Sigmoid colon (tissue), 7 donors: ENCODE measurements around the gene TTC39B. TPM values are rescaled to one million over a fixed set of nuclear protein-coding genes. Genes with fewer than 3 reads are reported as not detected.

Experiments used
- DNase-seq: peaks from one replicate; pipeline ENCODE4 v3.0.0-alpha.2; 2019
- H3K27ac ChIP-seq, 4 donors: fragments of 200-600 bp; sonication (generic); one replicate each; pipeline ENCODE4 v1.5.1; 2016 to 2019; ENCODE audit warnings: mild to moderate bottlenecking in 1 of 4
- H3K27me3 ChIP-seq, 3 donors: fragments of 200-600 bp; sonication (generic); one replicate each; pipeline ENCODE4 v1.5.1; 2019; ENCODE audit warnings: mild to moderate bottlenecking in 1 of 3
- H3K36me3 ChIP-seq, 4 donors: fragments of 200-600 bp; sonication (generic); one replicate each; pipeline ENCODE4 v1.5.1; 2016 to 2019
- H3K4me1 ChIP-seq, 4 donors: fragments of 200-600 bp; sonication (generic); one replicate each; pipeline ENCODE4 v1.5.1; 2017 to 2019
- H3K4me3 ChIP-seq, 4 donors: fragments of 200-600 bp; sonication (generic); one replicate each; pipeline ENCODE4 v1.5.1; 2017 to 2019; ENCODE audit warnings: mild to moderate bottlenecking in 2 of 4, moderate library complexity in 1 of 4
- H3K9me3 ChIP-seq, 4 donors: fragments of 200-600 bp in 3 of 4; sonication (generic) in 3 of 4; one replicate each; pipeline versions ENCODE4 v1.5.1 to v1.6.1; 2013 to 2019
- EP300 ChIP-seq, 4 donors: sonication (generic); formaldehyde crosslinking; IDR thresholded peaks; one replicate each; pipeline ENCODE4 v1.6.1; 2017; ENCODE audit warnings: antibody characterized with exemption in 4 of 4
- POLR2A ChIP-seq, 2 donors: fragments of 450-650 bp; IDR thresholded peaks; one replicate each; pipeline ENCODE4 v1.6.1; 2016; ENCODE audit warnings: antibody characterized with exemption in 2 of 2, mild to moderate bottlenecking in 2 of 2, moderate library complexity in 2 of 2
- POLR2AphosphoS5 ChIP-seq, 4 donors: sonication (generic); formaldehyde crosslinking; IDR thresholded peaks; one replicate each; pipeline ENCODE4 v1.6.1; 2017; ENCODE audit warnings: antibody characterized with exemption in 4 of 4
- WGBS, 2 donors: extraction: QIAGEN DNeasy Blood & Tissue Kit; methylation state at CpG; one replicate each; pipeline ENCODE4 v1.1.7; 2013; 5-methylcytosine and 5-hydroxymethylcytosine counted together
- intact Hi-C: fragments of 100-400 bp; cut with DNase I; formaldehyde crosslinking; loops from one replicate; pipeline ENCODE4 v1.15.1; 2023
- polyA plus RNA-seq, 3 donors: library from polyadenylated mRNA; stranded (reverse); fragments of 200-250 nt; gene quantifications; one replicate each; pipeline ENCODE4 v1.2.3, GENCODE V29; 2013
- total RNA-seq, 4 donors: library from RNA; depleted of rRNA; stranded (reverse); fragments of >200 nt; gene quantifications; one replicate each; pipeline ENCODE4 v1.1.0, GENCODE V29; 2016
- TF ChIP-seq, protein P1 (sequence below), 4 experiments: fragments of 450-650 bp in 3 of 4; fragments of 200-600 bp in 1 of 4; IDR thresholded peaks; one replicate each; pipeline ENCODE4 v1.5.1; 2016 to 2019; ENCODE audit warnings: antibody characterized with exemption in 4 of 4, mild to moderate bottlenecking in 3 of 4, moderate library complexity in 2 of 4
- donor health status: healthy with polysubstance abuse.
- donor health status: Bipolar disorder and iron deficiency.
- donor health status: healthy.

Gene TTC39B
- total and polyA plus RNA-seq, 7 donors: 4.2 to 15.8 (median 9.1) TPM

DNA sequence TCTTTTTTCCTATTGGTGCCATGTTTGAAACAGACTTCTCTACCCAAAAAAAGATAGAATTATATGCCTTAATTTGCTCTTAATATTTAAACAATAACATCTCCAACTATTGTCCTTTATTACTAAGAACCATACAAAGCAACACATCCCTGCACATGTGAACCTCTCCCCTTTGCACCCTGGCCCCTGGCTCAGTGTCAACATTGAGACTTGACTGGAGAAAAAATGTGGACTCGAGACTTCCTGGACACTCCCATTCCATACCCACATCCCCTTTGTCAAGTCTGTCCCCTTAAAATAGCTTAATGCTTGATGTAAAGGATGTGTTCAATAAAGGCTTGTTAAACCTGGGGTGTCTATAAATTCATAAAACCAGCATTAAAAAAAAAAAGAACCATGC lies 53.2 kb downstream of the TTC39B start:
- TF ChIP-seq POLR2AphosphoS5 (IDR thresholded peaks at IDR 0.05) (no peak), POLR2A (IDR thresholded peaks at IDR 0.05) (no peak), EP300 (IDR thresholded peaks at IDR 0.05) (no peak)
- TF ChIP-seq, protein P1, sequence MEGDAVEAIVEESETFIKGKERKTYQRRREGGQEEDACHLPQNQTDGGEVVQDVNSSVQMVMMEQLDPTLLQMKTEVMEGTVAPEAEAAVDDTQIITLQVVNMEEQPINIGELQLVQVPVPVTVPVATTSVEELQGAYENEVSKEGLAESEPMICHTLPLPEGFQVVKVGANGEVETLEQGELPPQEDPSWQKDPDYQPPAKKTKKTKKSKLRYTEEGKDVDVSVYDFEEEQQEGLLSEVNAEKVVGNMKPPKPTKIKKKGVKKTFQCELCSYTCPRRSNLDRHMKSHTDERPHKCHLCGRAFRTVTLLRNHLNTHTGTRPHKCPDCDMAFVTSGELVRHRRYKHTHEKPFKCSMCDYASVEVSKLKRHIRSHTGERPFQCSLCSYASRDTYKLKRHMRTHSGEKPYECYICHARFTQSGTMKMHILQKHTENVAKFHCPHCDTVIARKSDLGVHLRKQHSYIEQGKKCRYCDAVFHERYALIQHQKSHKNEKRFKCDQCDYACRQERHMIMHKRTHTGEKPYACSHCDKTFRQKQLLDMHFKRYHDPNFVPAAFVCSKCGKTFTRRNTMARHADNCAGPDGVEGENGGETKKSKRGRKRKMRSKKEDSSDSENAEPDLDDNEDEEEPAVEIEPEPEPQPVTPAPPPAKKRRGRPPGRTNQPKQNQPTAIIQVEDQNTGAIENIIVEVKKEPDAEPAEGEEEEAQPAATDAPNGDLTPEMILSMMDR (IDR thresholded peaks at IDR 0.05): no peak
- no peaks in the 10 kb centered on the region for H3K9me3 ChIP-seq
- no peak for DNase-seq
- no peaks in the 10 kb centered on the region for H3K27me3 ChIP-seq
- no peak overlapping the region for H3K27ac ChIP-seq
- WGBS, 2 donors: 13 to 62% methylated on average over 1 of the region's 1 CpG
- no peaks in the 10 kb centered on the region for H3K36me3 ChIP-seq
- H3K4me3 ChIP-seq: no peak overlapping the region
- H3K4me1 ChIP-seq: peaks cover 0 to 9% (median 4%) of the 10 kb centered on the region in 4 donors
- intact Hi-C loops: no loop called here

DNA sequence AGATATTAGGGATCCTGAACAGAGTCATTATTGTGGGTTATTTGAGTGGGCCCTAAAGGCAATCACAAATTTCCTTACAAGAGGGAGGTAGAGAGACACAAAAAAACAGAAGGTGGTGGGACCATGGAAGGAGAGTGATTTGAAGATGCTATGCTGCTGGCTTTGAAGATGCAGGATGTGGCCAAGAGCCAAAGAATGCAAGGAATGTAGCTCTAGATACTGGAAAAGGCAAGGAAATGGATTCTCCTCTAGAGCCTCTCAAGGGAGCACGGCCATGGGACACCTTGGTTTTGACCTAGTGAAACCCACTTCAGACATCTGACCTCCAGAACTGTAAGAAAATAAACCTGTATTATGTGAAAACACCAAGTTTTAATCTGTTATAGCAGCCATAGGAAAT lies 53.8 kb downstream of the TTC39B start:
- intact Hi-C loops: no loop called here
- WGBS, 2 donors: 84 to 94% methylated on average over 1 of the region's 1 CpG
- Histone ChIP-seq H3K4me1 (peaks cover 0 to 13% (median 4%) of the 10 kb centered on the region in 4 donors), H3K9me3 (no peaks in the 10 kb centered on the region), H3K4me3 (no peak overlapping the region), H3K36me3 (no peaks in the 10 kb centered on the region), H3K27me3 (no peaks in the 10 kb centered on the region), H3K27ac (no peak overlapping the region)
- TF ChIP-seq POLR2AphosphoS5 (IDR thresholded peaks at IDR 0.05) (no peak), POLR2A (IDR thresholded peaks at IDR 0.05) (no peak), EP300 (IDR thresholded peaks at IDR 0.05) (no peak)
- TF ChIP-seq, protein P1 (IDR thresholded peaks at IDR 0.05): no peak
- no peak for DNase-seq

DNA sequence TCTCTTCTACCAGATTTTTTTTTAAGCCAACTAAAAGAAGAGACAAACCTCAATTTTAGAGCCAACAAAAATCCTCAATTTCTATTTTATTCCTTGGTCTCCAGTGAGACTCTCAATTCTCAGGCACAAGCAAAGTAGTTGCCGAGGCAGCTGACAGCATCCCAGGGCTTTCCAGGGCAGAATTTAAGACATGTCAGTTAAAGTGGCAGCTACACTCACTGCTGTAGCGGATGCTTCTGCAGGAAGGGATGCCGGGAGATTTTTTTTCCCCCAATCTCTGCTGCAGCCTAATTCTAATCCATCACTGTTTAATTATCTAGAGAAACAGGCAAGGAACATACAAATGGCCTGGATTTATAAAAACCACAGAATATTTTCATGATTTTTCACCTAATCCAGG lies 57.0 kb downstream of the TTC39B start:
- H3K27ac ChIP-seq: peak overlapping the region in 3 of 4 donors; percentile 17 to 37 (median 29)
- TF ChIP-seq EP300 (IDR thresholded peaks at IDR 0.05): no peak
- no peak for TF ChIP-seq POLR2A (IDR thresholded peaks at IDR 0.05)
- TF ChIP-seq, protein P1 (IDR thresholded peaks at IDR 0.05): no peak
- no peak for TF ChIP-seq POLR2AphosphoS5 (IDR thresholded peaks at IDR 0.05)
- intact Hi-C loops: no loop called here

DNA sequence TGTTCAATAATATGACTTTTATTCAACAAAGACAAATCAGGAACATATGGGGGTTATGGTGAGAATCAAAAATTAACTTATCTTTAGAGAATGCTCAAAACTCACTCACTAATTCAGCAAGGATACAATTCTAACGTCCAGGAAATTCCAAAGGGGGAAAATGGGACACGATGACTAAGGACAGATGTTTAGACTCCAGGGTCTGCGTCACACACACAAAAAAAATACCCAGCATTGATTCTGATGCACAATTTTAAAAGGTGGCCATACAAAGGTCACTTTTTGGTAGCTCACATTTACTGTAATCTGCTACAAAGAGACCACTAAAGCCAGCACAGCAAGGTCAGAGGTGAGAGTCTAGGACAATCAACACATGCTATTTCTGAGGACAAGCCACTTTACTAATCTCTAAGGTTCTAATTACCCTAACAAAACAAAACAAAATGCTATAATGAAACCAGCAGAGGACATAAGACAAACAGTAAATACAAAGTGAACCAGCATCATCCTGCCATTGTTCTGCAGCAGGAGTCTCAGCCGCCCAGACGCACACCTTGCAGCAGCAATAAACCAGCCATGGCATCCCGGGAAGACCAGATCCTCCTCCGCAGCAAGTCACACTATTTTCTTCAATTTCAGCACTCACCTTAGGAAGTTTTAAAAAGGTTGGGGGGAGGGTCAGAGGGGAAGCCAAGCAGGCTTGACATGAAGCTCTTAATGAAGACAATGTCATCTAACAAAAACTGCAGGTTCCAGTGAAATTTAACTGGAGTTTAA lies 57.8 kb downstream of the TTC39B start:
- no peaks in the 10 kb centered on the region for H3K9me3 ChIP-seq
- peaks cover 0 to 19% (median 7%) of the 10 kb centered on the region in 4 donors for H3K4me1 ChIP-seq
- H3K27ac ChIP-seq: peak overlapping the region in 3 of 4 donors; percentile 17 to 37 (median 29)
- H3K4me3 ChIP-seq: no peak overlapping the region
- no peaks in the 10 kb centered on the region for H3K27me3 ChIP-seq
- intact Hi-C loops: no loop called here
- no peak for DNase-seq
- WGBS, 2 donors: 80 to 81% methylated on average over 7 of the region's 7 CpGs
- no peaks in the 10 kb centered on the region for H3K36me3 ChIP-seq
- no peak for TF ChIP-seq POLR2A (IDR thresholded peaks at IDR 0.05)
- TF ChIP-seq POLR2AphosphoS5 (IDR thresholded peaks at IDR 0.05): peak in 1 of 4 donors; percentile 11

More for the DNA sequence above, 57.0 kb downstream of the TTC39B start:
- 80 to 87% methylated on average over 3 of the region's 3 CpGs for WGBS, 2 donors
- no peaks in the 10 kb centered on the region for H3K9me3 ChIP-seq
- no peak for DNase-seq
- peaks cover 0 to 18% (median 6%) of the 10 kb centered on the region in 4 donors for H3K4me1 ChIP-seq
- no peak overlapping the region for H3K4me3 ChIP-seq
- H3K27me3 ChIP-seq: no peaks in the 10 kb centered on the region
- no peaks in the 10 kb centered on the region for H3K36me3 ChIP-seq

DNA sequence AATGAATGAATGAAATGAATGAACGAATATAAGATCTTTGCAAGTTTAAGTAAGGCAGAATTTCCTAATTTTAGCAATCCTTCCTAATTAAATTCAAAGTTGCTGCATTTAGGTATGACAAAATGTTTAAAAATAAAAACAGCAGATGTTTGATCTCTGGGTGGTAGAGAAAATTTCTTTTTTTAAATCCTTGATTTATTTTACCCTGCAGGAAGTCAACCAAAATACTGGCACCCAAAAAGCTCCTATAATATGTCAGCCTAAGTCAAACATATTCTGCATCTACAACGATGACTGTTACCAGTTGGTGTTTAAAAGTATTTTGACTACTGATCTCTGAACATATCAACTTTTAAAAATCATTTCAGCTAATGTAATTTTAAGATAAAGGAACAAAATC lies 58.4 kb downstream of the TTC39B start:
- 81 to 89% methylated on average over 2 of the region's 2 CpGs for WGBS, 2 donors
- H3K36me3 ChIP-seq: no peaks in the 10 kb centered on the region
- H3K4me1 ChIP-seq: peaks cover 0 to 25% (median 12%) of the 10 kb centered on the region in 4 donors
- H3K9me3 ChIP-seq: no peaks in the 10 kb centered on the region
- no peaks in the 10 kb centered on the region for H3K27me3 ChIP-seq
- TF ChIP-seq POLR2A (IDR thresholded peaks at IDR 0.05) (no peak), POLR2AphosphoS5 (IDR thresholded peaks at IDR 0.05) (no peak), EP300 (IDR thresholded peaks at IDR 0.05) (no peak)
- TF ChIP-seq, protein P1 (IDR thresholded peaks at IDR 0.05): no peak
- DNase-seq: no peak
- no peak overlapping the region for H3K4me3 ChIP-seq
- intact Hi-C loops: no loop called here
- H3K27ac ChIP-seq: peak overlapping the region in 2 of 4 donors; percentile 17 to 20
